ENCODE data around the gene FHIP1B. TPM values are rescaled to one million over a fixed set of nuclear protein-coding genes. Genes with fewer than 3 reads are reported as not detected.

The FHIP1B gene
- total RNA-seq, 3 donors from 2014 or later: 78.0 to 195 (median 92.1) TPM

- H3K36me3 ChIP-seq (ENCODE audit: low read depth): no peaks in the 10 kb centered on the region
- intact Hi-C loops (cut with DNase I, micrococcal nuclease): no loop called here
- H3K9me3 ChIP-seq: no peaks in the 10 kb centered on the region
- H3K4me1 ChIP-seq (ENCODE audit: low read depth): peaks cover 6% of the 10 kb centered on the region
- no peak for TF ChIP-seq CTCF (IDR thresholded peaks at IDR 0.05)
- H3K4me3 ChIP-seq: no peak overlapping the region
- ATAC-seq (peak; percentile 16), DNase-seq (no peak)
These were observed 24.2 kb upstream of the FHIP1B start for GRCh38 chr11:6258571-6259081.

GRCh38 chr11:6258141-6258540, 23.7 kb upstream of the FHIP1B start:
- Histone ChIP-seq H3K36me3 (ENCODE audit: low read depth) (no peaks in the 10 kb centered on the region), H3K4me3 (no peak overlapping the region), H3K9me3 (no peaks in the 10 kb centered on the region), H3K4me1 (ENCODE audit: low read depth) (peaks cover 6% of the 10 kb centered on the region)
- DNase-seq (no peak), ATAC-seq (no peak)
- intact Hi-C loops (cut with DNase I, micrococcal nuclease): no loop called here
- no peak for TF ChIP-seq CTCF (IDR thresholded peaks at IDR 0.05)

- H3K4me1 ChIP-seq (ENCODE audit: low read depth): no peaks in the 10 kb centered on the region
- TF ChIP-seq CTCF (IDR thresholded peaks at IDR 0.05): no peak
- no peak for DNase-seq
- intact Hi-C loops (cut with DNase I, micrococcal nuclease): no loop called here
- no peak for ATAC-seq
- H3K9me3 ChIP-seq: no peaks in the 10 kb centered on the region
- H3K36me3 ChIP-seq (ENCODE audit: low read depth): no peaks in the 10 kb centered on the region
- H3K4me3 ChIP-seq: no peak overlapping the region
These were observed 18.8 kb upstream of the FHIP1B start for GRCh38 chr11:6253197-6253596.

GRCh38 chr11:6251990-6252473, 17.6 kb upstream of the FHIP1B start:
- H3K36me3 ChIP-seq (ENCODE audit: low read depth): no peaks in the 10 kb centered on the region
- no peaks in the 10 kb centered on the region for H3K9me3 ChIP-seq
- H3K4me3 ChIP-seq: no peak overlapping the region
- H3K4me1 ChIP-seq (ENCODE audit: low read depth): no peaks in the 10 kb centered on the region
- peak in 1 of 3 donors; percentile 22 for DNase-seq
- TF ChIP-seq CTCF (IDR thresholded peaks at IDR 0.05): no peak
- intact Hi-C loops (cut with DNase I, micrococcal nuclease): no loop called here
- ATAC-seq: peak; percentile 69

DNA sequence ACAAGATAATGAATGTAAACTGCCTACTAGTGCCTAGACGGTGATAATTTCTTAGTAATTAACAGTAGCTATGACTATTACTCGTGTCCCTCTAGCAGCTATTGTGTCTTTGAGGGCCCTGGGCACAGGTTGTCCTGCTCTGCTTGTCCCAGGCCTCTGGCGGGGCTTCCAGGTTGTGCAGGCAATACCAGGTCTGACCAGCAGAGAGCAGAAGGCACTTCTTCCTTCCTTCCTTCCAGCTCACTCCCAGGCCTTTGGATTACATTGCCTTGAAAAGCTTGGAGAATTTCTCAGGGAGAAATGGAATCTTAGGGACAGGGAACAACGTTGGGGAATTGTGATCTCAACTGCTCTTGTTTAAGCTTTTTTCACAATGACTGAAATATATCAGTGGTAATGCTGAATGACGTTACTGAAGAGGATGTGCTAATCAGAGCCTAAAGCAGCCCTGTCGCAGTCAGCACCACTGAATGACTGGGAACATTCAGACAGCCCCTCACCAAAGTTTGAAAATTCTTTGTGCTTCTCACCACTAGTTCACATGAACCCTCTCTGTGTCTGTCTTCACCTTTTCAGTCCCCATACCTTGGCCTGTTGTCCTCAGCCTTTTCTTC, 16.8 kb upstream of the FHIP1B start:
- ATAC-seq (peak; percentile 94), DNase-seq (peak; percentile 54 to 88 (median 74))
- intact Hi-C loops (cut with DNase I, micrococcal nuclease): no loop called here
- Histone ChIP-seq H3K9me3 (no peaks in the 10 kb centered on the region), H3K36me3 (ENCODE audit: low read depth) (no peaks in the 10 kb centered on the region), H3K4me1 (ENCODE audit: low read depth) (no peaks in the 10 kb centered on the region), H3K4me3 (no peak overlapping the region)
- TF ChIP-seq CTCF (IDR thresholded peaks at IDR 0.05): peak; percentile 87
